ENCODE data around the gene PTCH1.

DNA sequence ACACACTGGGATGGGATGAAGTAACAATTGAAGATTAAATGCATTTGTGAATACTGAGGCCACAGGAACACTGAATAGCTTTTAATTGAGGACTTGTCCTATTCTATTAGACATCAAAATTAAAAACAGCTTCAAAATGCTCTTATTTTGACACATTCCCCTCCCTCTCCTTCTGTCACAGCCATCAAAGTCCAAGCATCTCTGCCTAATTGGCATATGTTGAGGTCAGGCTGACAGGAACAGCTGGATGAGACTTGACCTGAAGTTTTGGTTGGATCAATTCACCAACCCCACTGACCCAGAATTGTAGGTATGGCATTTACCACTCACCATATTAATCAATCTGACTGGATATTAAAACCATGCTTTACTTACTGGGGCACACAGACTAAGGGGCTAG is 96.3 kb downstream of the PTCH1 start:
- TF ChIP-seq, protein P1, sequence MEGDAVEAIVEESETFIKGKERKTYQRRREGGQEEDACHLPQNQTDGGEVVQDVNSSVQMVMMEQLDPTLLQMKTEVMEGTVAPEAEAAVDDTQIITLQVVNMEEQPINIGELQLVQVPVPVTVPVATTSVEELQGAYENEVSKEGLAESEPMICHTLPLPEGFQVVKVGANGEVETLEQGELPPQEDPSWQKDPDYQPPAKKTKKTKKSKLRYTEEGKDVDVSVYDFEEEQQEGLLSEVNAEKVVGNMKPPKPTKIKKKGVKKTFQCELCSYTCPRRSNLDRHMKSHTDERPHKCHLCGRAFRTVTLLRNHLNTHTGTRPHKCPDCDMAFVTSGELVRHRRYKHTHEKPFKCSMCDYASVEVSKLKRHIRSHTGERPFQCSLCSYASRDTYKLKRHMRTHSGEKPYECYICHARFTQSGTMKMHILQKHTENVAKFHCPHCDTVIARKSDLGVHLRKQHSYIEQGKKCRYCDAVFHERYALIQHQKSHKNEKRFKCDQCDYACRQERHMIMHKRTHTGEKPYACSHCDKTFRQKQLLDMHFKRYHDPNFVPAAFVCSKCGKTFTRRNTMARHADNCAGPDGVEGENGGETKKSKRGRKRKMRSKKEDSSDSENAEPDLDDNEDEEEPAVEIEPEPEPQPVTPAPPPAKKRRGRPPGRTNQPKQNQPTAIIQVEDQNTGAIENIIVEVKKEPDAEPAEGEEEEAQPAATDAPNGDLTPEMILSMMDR (IDR thresholded peaks at IDR 0.05 in 2 of 3, conservative IDR thresholded peaks at IDR 0.05 in 1 of 3; ENCODE audit: control insufficient read depth in 2 of 3, extremely low read depth in 1 of 3, insufficient read depth in 1 of 3, low read depth in 3 of 3, low read length in 3 of 3): no peak
- TF ChIP-seq NBN (IDR thresholded peaks at IDR 0.05) (no peak), CBFB (IDR thresholded peaks at IDR 0.05; ENCODE audit: low read depth) (no peak), FOXM1 (IDR thresholded peaks at IDR 0.05; ENCODE audit: low read depth, low read length) (no peak), SIN3A (IDR thresholded peaks at IDR 0.05; ENCODE audit: low read depth, low read length) (no peak), POLR2AphosphoS5 (IDR thresholded peaks at IDR 0.05; ENCODE audit: low read length) (no peak), YY1 (IDR thresholded peaks at IDR 0.05; ENCODE audit: low read depth, low read length) (no peak)
- TF ChIP-seq, protein P2, sequence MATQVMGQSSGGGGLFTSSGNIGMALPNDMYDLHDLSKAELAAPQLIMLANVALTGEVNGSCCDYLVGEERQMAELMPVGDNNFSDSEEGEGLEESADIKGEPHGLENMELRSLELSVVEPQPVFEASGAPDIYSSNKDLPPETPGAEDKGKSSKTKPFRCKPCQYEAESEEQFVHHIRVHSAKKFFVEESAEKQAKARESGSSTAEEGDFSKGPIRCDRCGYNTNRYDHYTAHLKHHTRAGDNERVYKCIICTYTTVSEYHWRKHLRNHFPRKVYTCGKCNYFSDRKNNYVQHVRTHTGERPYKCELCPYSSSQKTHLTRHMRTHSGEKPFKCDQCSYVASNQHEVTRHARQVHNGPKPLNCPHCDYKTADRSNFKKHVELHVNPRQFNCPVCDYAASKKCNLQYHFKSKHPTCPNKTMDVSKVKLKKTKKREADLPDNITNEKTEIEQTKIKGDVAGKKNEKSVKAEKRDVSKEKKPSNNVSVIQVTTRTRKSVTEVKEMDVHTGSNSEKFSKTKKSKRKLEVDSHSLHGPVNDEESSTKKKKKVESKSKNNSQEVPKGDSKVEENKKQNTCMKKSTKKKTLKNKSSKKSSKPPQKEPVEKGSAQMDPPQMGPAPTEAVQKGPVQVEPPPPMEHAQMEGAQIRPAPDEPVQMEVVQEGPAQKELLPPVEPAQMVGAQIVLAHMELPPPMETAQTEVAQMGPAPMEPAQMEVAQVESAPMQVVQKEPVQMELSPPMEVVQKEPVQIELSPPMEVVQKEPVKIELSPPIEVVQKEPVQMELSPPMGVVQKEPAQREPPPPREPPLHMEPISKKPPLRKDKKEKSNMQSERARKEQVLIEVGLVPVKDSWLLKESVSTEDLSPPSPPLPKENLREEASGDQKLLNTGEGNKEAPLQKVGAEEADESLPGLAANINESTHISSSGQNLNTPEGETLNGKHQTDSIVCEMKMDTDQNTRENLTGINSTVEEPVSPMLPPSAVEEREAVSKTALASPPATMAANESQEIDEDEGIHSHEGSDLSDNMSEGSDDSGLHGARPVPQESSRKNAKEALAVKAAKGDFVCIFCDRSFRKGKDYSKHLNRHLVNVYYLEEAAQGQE (IDR thresholded peaks at IDR 0.05; ENCODE audit: low read depth, low read length): no peak

Data from GM12878 (cell line).